GM12865 (cell line): ENCODE results near the gene ASB10.

Experiments
- DNase-seq: peaks from one replicate; pipeline ENCODE4 v3.0.0; 2010; ENCODE audit warnings: low read depth
- H3K4me3 ChIP-seq: 2 replicates; pipeline ENCODE4 v1.5.1; 2011; ENCODE audit warnings: mild to moderate bottlenecking, low read depth, low read length, control low read depth
- TF ChIP-seq, protein P1 (sequence below): IDR thresholded peaks from 2 replicates; pipeline ENCODE4 v1.5.1; 2011; ENCODE audit warnings: low read length, control low read depth, low read depth, inconsistent platforms; ENCODE audit not compliant: insufficient read depth; ENCODE audit errors: missing control alignments

ASB10 gene

DNA sequence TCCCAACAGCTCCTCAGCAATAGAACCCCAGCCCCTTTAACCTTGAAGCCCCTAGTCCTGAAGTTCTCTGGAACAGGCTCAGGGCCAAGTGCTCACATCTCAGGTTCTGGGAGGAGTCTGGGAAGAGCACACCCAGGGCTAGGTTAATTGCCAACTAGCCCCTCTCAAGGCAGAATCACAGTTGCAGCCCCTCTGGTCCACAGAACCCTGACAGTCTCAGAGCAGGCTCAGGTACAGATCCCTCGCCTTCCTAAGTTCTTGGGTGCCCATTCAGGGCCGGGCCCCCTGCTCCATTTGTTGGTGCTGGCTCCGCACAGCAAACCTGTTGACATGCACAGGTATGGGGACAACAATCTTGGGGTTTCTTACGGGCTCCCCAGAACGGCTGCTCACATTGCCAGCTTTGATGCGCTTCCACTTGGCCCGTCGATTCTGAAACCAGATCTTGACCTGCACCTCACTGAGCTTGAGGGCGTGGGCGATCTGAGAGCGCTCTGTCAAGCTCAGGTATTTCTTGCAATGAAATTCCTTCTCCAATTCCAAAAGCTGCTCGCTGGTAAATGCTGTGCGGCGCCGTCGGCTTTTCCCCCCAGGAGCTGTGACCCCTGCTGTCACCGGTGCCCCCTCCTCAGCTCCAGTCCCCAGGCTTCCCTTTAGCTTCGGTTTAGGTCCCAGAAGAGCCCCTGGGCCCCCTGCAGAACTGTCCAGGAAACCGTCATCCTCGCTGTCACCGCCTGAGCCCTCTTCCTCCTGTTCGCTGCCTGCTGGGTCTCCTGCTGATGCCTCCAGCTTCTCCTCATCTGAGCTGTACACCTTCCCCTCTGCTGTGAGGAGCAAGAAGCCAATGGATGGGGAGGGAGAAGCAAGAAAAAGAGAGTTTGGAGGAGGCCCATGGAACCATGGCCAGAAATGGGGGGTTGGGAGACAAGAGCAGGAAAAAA lies 38.5 kb downstream of the ASB10 start:
- no peak overlapping the region for H3K4me3 ChIP-seq
- TF ChIP-seq, protein P1, sequence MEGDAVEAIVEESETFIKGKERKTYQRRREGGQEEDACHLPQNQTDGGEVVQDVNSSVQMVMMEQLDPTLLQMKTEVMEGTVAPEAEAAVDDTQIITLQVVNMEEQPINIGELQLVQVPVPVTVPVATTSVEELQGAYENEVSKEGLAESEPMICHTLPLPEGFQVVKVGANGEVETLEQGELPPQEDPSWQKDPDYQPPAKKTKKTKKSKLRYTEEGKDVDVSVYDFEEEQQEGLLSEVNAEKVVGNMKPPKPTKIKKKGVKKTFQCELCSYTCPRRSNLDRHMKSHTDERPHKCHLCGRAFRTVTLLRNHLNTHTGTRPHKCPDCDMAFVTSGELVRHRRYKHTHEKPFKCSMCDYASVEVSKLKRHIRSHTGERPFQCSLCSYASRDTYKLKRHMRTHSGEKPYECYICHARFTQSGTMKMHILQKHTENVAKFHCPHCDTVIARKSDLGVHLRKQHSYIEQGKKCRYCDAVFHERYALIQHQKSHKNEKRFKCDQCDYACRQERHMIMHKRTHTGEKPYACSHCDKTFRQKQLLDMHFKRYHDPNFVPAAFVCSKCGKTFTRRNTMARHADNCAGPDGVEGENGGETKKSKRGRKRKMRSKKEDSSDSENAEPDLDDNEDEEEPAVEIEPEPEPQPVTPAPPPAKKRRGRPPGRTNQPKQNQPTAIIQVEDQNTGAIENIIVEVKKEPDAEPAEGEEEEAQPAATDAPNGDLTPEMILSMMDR = no peak
- no peak for DNase-seq

DNA sequence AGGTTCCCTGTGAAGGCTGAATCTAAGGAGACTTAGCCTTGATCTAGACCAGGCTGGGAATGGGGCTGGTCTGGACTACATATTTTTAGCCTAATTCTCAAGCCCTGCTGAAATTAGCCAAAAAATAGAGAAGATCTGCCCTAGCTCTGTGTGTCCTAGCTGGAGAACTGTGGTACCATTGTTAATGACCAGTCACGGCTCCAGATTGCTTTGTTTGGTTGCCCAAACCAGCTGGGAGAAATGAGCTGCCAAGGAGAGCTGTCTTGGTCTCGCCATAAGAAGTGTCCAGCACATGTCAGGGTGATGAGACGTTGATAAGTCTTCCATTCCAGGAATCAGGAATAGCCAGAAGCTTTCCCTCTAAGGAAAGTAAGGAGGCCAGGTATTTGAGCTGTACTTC lies 40.3 kb downstream of the ASB10 start:
- DNase-seq = no peak
- no peak overlapping the region for H3K4me3 ChIP-seq
- TF ChIP-seq, protein P1 = no peak

DNA sequence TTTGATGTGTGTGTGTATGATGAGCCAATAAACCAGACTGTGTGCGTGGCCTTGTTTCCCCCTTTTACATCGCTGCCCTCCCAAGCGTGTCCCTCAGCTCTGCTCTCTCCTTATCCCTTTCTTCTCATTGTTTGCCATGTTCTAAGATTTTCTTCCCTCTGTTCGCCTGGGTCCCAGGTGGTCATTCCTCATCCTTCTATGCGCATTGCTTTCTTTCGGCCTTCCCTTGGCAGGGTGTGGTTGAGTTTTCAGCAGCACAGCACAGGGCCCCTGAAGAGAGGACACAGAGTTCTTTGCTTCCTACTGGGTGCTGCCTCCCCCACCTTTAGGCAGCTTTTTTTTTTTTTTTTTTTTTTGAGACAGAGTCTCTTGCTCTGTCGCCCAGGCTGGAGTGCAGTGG lies 42.7 kb downstream of the ASB10 start:
- no peak overlapping the region for H3K4me3 ChIP-seq
- DNase-seq = no peak
- TF ChIP-seq, protein P1 = no peak

DNA sequence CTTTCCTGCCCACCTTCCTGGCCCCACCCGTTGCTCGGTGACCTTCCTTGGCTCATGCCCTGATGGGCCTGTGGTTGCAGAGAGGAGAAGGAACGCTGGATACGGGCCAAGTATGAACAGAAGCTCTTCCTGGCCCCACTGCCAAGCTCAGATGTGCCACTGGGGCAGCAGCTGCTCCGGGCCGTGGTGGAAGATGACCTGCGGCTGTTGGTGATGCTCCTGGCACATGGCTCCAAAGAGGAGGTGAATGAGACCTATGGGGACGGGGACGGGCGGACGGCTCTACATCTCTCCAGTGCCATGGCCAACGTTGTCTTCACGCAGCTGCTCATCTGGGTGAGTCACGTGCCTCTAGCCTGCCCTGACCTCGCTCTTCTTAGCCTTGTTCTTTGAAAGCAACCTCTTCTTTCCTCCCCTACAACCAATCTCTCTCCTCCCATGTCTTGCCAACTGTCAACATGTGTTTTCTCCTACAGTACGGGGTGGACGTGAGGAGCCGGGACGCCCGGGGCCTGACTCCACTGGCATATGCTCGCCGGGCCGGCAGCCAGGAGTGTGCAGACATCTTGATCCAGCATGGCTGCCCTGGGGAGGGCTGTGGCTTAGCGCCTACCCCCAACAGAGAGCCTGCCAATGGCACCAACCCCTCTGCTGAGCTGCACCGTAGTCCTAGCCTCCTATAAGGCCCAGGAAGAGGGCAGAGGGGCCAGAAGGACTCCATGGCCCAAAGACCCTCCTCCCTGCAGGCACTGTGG lies 43.6 kb downstream of the ASB10 start:
- TF ChIP-seq, protein P1 = no peak
- DNase-seq = no peak
- no peak overlapping the region for H3K4me3 ChIP-seq

DNA sequence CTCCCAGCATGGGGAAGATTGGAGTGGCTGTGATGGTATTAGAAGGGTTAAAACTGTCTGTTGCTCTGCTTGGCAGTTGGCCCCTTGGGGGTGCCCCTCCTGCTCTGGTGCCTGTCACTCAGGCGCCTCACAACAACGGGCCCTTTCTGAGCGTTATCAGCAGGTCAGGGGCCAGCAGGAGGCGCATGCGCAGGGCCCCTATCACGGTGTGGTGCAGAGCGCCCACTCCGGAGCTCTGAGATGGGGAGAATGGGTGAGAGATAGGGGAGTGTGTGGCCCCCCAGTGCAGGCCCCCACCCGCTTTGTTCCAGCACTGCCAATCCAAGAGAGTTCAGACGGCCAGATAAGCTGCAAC lies 44.4 kb downstream of the ASB10 start:
- no peak for DNase-seq
- no peak overlapping the region for H3K4me3 ChIP-seq
- TF ChIP-seq, protein P1 = no peak

DNA sequence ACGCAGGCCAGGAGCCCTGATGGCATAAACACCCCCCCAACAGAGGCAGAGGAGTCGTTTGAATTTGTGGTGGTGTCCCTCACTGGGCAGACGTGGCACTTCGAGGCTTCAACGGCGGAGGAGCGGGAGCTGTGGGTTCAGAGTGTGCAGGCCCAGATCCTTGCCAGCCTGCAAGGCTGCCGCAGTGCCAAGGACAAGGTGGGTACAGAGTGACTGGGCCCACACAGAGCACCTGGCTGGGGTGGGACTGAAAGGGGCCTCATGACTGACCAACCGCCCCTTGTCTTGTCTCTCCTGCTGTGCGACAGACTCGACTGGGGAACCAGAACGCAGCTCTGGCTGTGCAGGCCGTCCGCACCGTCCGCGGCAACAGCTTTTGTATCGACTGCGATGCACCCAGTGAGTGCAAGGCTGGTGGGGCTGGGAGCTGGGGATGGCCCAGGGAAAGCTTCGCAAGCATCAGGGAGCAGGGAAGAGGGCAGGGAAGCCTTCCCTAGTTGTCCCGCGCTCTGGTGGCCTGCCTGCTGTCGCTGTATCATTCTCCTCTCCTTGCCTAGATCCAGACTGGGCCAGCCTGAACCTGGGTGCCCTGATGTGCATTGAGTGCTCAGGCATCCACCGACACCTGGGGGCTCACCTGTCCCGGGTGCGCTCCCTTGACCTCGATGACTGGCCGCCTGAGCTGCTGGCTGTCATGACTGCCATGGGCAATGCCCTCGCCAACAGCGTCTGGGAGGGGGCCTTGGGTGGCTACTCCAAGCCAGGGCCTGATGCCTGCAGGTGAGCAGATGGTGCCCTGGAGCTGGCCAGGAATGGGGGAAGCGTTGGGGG lies 45.0 kb downstream of the ASB10 start:
- H3K4me3 ChIP-seq = no peak overlapping the region
- DNase-seq = no peak
- TF ChIP-seq, protein P1 = no peak
